Stomach (tissue), 4 donors: ENCODE data around the gene VDAC2.
A peak's percentile ranks its signal among the peaks of the same experiment; 100 is the strongest.

ENCODE experiments used
- CTCF ChIP-seq, 7 experiments: fragments of 450-650 bp in 4 of 7; fragments of 200-600 bp in 3 of 7; sonication (generic) in 3 of 7; IDR thresholded peaks; one replicate each; pipeline ENCODE4 v1.5.1; 2016 to 2019; ENCODE audit warnings: antibody characterized with exemption in 7 of 7, control low read depth in 2 of 7, mild to moderate bottlenecking in 1 of 7
- EP300 ChIP-seq: sonication (generic); formaldehyde crosslinking; IDR thresholded peaks from one replicate; pipeline ENCODE4 v1.6.1; 2017; ENCODE audit warnings: antibody characterized with exemption
- POLR2A ChIP-seq, 4 donors: fragments of 450-650 bp; IDR thresholded peaks; one replicate each; pipeline ENCODE4 v1.6.1; 2016; ENCODE audit warnings: antibody characterized with exemption in 4 of 4, control low read depth in 2 of 4, mild to moderate bottlenecking in 1 of 4, moderate library complexity in 1 of 4
- POLR2AphosphoS5 ChIP-seq, 3 donors: sonication (generic); formaldehyde crosslinking; IDR thresholded peaks; one replicate each; pipeline ENCODE4 v1.6.1; 2016; ENCODE audit warnings: antibody characterized with exemption in 3 of 3

DNA sequence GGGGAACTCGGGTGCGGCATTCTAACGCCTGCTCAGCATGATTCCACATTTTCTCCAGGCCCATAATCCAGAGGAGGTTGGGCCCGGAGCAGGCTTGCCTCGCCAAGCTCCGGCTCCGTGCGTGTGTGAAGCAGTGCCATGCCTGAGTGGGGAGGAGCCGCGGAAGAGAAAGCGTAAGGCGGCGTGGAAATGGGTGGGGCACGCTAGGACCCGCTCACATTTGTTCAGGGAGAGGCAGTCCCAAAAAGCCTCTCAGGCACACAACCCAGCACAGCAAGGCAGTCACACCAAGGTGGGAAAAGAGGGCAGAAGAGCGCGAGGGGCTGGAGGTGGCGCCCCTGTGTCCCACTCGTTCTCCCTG, 695 bp upstream of the VDAC2 start:
- TF ChIP-seq CTCF (IDR thresholded peaks at IDR 0.05) (no peak), POLR2A (IDR thresholded peaks at IDR 0.05) (no peak), POLR2AphosphoS5 (IDR thresholded peaks at IDR 0.05) (peak; percentile 44 to 69 (median 57)), EP300 (no peak)
